Stimulated activated CD8-positive, alpha-beta memory T cell treated with anti-CD3 and anti-CD28 coated beads, Interleukin-12 subunit alpha, Interleukin-12 subunit beta, amount 100 ng/mL, for 24 hours (primary cell): Measurements from ENCODE around the gene BDH1.

Experiments
- DNase-seq: peaks from one replicate; pipeline ENCODE4 v3.0.0-alpha.2; 2020; ENCODE audit errors: extremely low read depth

Gene BDH1

DNA sequence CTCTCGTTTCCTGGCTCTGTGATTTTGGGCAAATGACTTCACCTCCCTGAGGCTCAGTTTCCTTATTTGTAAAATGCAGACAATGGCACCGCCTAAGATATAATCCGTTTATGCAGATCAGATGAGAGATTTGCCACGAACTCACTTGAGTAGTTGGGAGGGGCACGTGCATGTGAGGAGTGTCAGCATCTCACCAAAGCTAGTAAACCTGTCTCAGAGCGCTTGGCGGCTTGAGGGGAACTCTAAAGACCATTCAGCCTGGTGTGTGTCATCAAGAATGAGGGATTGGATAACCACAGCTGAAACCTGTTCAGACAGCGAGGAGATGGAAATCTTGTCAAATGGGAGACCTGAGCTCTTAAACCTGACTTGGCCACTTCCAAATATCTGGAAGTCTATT is 48.7 kb downstream of the BDH1 start:
- no peak for DNase-seq

DNA sequence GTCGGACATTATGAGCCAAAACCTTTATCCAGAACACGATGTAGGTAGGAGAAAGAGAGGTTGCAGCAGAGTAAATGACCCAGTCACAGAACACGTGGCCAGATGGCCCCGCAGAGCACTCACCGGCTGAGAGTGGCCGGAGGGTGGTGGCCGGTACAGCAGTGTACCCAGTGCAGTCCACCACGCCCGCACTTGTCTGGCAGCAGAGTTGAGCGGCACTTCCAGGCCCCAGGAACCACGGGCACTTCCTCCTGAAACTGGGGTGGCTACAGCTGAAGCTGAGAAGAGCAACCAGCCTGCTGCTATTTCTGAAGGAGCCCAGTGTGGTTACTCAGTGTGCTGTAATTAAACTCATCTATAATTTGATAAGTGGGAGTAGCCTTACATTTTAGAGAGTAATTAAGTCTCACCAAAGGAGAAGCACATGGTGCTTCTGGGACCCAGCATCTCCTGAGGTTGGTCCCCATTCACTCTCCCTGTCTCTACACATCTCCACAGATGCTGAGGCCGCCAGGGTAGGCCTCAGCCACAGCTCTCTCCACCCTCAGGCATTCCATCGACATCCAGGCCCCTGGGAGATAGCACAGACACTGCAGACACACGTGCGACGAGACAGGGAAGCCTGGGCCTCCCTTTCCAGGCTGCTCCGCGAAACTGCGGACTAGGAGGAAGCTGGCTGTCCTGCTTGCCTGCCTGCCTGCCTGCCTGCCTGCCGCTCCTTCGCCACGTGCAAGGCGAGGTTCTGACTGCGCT is 49.8 kb downstream of the BDH1 start:
- no peak for DNase-seq

DNA sequence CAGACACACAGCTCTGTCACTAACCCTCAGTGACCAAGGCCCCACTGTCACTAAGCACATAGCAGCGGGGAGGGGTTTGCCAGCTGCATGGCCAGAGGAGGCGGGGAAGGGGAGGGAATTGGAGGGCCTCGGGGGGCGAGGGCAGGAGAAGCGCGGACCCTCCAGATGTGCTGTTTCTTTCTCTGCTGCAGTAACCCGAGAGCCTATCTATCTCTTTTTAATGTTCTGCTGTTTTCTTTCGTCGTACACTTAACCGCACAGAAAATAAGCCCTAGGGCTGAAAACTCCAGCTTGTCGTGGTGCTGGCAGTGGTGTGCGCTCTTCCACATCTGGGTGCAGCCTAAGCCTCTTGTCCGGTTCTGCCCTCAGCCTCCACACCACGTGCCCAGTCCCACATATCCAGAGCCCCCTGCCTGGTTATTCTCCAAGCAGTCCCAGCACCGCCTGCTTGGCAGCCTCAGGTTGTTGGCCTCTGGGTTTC is 51.1 kb downstream of the BDH1 start:
- DNase-seq, result no peak

DNA sequence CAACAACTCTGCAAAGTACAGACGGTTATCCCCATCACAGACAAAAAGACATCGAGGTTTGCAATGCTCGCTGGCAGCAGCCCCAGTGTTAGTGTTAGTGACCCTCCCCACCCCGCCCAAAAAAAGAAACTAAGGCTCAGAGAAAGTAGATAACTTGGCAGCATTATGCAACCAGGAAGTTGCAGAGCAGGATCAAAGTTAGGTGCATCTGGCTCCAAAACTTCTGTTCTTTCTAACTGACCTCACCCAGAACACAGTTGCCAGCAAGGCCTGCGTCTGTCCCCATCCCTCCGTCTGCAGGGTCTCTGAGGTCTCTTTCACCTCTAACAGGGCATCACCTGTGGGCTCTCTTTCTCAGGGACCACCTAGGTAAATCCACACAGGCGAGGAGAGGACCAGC is 51.5 kb downstream of the BDH1 start:
- no peak for DNase-seq

DNA sequence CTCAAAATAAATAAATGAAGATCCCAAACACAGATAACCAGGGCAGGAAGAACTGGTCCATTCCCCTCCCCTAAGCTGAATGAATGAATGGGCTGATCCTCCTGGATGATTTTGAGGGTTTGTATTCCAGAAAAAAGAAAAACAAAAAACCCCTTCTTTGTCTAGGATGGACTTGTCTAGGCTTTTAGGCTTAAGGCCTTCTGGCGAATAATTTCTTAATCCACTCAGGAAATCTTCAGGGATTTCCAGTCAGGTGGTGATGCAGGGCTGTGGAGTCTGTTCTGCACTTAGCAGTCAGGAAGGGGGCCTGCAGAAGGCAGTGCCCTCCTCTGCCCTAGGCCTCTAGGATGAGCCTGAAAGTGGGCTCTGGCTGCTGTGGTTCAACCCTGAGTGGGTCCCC is 52.1 kb downstream of the BDH1 start:
- no peak for DNase-seq

DNA sequence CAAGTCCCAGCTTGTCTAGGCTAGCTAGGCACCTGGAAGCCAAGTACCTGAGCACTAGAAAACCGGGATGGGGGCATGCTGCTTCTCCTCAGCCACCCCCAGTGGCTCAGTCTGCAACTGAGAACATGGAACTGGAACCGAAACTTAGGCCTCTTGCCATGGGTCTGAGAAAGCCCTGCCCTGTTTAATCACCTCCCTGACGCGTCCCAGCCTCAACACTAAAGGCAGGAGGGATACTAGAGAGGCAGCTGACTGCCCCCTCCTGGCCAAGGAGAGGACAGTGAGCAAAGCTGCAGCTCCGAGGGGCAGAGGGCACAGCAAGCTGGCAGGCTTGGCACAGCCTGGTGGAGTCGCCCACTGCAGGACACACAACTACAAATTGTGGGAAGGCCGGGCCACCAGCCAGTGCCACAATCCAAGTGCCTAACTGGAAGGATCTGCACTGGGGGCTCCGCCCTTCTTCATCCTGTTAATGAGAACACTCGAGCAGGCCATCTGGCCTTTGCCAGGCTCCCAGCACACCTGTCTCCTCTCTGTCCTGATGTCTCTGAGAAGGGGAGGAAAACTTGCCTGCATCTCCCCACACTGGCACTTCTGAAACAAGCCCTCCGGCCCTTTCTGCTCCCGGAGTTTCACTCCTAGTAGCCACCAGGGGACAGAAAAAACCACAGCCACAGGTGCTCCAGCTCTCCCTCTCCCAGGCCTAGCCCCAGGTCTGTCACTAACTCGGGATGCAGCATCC is 53.7 kb downstream of the BDH1 start:
- no peak for DNase-seq

DNA sequence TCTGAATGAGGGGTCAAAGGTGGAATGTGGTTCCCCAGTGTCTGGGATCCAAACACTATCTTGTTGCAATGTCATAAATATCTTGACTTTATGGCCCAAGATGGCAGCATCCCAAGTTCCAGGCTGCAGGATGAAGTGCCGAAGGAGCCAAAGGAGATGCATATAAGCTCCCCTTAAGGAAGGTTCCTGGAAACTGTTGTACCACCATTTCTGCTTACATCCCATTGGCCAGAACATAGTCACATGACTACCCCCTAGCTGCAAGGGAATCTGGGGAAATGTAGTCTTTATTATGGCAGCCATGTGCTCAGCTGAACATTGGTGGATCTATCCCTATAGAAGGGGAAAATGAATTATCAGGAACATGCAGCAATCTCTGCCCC is 54.3 kb downstream of the BDH1 start:
- DNase-seq, result no peak

DNA sequence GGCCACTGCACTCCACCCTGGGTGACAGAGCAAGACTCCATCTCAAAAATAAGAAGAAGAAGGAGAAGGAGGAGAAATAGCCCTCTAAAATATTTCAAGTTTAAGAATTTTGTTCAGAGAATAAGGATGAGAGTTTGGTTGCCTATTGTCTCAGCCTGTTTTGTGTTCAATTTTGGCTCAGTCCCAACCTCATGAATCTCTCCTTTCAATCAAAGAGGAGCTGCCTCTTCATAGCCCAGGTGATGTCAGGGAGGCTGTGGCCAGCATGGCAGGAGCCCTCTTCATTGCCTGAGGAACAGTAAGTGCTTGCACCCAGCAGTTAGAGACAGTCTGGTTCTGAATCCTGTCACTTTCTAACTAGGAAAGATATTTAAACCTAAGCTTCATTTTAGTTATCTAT is 55.0 kb downstream of the BDH1 start:
- no peak for DNase-seq

DNA sequence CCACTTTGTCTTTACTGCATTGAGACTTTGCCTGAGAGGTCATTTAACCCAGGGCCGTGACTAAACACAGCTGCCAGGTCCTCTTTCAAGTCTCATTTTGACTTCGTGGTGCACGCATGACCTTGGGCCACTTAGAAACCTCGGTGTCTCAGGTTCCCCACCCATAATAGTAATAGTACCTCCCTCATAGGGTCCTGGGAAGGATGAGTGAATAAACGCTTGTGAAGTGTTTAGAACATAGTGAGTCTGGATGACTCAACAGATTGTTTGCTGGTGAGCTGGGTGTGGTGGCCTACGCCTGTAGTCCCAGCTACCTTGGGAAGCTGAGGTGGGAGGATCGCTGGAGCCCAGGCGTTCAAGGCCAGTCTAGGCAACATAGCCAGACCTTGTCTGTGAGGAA is 56.3 kb downstream of the BDH1 start:
- no peak for DNase-seq

DNA sequence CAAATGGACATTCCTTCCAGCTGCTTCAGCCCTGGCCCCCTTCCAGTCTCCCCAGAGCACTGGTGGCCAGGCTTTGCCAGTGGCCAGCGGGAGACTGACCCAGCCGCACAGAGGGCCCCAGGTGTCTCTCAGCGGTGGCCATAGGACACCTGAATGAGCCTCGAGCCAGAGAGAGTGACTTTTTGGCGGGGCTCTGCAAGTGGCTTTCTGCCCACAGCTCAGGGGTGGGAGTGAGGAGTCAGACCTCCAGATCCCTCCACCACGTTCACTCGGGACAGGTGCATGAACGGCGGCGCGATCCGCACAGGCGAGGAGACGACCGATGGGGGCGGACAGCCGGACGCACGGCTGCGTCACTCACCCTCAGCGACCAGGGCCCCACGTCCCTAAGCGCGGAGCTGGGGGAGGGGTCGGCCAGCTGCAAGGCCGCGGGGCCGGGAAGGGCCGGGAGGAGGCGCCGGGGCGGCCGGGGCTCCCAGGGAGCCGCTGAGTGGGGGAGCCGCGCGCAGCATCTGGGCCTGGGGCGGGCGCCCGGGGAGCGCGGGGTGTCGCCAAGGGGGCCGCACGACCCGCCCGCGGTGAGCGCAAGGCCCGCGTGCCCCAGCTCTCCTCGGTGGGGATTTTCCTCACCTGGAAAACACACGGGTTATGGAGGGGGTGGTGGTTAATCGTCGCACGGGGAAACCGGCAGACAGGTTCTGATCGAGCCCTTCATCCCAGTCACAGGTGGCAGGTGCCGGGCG is 57.1 kb downstream of the BDH1 start:
- DNase-seq, result no peak

DNA sequence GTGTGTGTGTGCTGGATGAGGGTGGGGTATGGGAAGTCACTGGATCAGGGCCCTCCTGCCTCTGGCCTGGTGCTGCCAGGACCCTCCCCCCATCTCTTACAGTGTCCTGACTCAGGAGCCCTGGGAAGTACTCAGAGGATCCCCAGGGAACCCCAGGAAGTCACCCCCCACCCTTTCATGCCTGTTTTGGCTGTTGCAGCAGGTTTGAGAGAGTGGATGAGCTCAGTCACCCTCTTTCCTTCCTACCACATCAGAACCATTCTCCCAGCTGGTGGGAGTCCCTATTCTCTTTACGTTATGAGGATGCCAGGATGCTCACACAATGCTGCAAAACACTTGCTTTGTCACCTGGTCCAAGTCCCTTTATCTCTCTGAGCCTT is 59.0 kb downstream of the BDH1 start:
- no peak for DNase-seq

DNA sequence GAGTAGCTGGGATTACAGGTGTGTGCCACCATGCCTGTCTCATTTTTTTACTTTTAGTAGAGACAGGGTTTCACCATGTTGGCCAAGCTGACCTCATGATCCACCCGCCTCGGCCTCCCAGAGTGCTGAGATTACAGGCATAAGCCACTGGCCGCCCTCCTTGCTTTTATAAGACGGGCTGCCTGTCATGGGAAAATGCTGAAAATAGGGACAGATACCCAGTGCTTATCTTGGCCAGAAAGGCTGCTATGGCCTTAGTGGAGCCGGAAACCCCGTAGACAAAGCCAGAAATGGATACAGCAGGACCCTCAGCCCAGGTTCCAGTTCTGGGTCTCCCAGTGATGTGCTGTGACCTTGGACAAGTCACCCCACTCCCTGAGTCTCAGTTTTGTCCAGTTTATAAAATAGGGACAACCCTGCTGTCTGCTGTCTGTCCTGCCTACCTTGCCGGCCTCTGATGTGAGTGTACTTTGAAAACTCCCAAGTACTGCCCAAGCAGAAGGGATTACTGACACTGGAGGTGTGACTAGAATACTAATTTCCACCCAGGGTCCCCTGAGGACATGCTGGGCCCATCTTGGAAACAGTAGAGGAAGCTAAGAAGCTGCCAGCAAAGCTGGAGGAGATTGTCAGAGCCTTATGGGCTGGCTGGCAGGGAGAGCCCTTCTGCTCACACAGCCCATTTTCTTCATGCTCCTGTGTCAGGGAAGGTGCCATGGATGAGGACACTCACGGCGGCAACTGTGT is 59.6 kb downstream of the BDH1 start:
- DNase-seq, result no peak

DNA sequence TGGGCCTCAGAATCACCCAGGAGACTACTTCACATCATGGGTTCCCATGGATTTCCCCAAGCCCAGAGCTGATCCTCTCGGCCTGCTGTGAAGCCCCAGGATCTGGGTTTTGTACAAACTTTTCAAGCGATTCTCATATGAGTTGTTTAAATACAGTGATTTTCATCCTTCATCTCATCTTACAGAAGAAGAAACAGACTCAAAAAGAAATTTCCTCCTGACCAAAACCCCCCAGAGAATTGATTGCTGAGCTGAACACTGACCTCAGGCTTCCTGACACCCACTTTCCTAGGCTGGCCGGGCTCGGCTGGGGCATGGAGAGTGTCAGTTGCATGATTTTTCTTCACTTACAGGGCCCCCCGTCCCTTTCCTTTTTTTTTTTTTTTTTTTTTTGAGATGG is 60.3 kb downstream of the BDH1 start:
- DNase-seq, result no peak

DNA sequence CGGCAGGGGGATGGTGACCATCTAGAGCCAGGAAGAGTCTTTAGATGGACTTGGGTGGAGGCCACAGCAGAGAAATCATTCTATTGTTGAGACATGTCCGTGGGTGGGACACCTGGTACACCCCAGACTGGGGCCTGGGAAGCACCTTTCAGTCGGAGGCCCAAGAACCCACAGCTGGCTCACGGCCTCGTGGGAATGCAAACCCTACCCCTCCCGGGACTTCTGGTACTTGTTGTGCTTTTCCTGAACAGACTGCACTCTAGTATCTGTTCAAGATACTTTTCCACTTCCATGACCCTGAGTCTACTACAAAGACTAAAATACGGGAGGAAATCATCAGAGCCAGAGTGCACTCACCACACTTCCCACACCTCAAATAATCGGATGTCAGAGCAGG is 60.7 kb downstream of the BDH1 start:
- DNase-seq, result no peak

DNA sequence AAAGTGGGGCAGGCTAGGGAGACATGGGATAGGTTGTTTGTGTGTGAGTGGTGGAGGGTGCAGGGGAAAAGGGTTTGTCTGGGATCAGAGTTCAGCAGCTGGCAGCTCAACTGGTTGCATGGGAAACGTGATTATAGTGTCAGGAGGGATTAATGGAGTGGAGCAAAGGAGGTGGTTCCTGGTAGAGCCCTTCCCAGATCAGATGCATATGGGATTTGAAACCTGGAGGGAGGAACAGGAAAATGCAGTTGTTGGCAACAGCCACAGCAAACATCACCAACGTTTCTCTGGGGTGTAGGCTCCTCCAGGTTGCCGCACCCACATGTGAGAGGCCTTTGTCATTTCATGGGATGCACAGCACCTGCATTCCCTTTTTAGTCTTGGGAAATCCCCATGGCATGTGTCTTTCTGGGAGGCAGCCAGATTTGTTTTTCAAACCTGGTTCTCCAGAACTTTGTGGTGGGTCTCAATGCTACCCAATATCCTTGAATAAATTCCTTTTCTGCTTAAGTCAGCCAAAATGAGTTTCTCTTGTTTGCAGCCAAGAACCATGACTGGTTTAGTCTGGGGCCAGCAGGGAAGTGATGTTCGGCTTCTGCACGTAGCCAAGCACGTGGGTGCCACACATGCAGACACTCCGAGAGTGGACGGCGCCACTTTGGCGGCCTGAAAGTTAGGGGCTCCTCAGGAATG is 61.3 kb downstream of the BDH1 start:
- no peak for DNase-seq

DNA sequence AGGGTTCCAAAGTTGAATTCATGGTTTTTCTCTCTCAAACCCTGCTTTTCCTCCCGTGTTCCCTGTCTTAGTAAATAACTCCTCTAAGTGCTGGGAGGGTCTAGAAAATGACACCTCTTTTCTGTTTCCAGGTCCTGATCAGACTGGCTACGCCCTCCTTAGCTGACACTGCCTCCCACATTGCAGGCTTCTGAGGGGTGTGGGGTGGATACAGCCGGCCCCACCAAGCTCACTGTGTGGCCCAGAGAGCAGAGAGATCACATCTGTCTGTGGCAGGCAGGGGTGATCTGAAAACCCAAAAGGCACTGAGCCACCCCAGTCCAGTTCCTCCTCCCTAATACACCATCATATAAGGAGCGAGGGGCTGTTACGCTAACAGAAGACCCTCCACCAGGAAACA is 62.7 kb downstream of the BDH1 start:
- no peak for DNase-seq

DNA sequence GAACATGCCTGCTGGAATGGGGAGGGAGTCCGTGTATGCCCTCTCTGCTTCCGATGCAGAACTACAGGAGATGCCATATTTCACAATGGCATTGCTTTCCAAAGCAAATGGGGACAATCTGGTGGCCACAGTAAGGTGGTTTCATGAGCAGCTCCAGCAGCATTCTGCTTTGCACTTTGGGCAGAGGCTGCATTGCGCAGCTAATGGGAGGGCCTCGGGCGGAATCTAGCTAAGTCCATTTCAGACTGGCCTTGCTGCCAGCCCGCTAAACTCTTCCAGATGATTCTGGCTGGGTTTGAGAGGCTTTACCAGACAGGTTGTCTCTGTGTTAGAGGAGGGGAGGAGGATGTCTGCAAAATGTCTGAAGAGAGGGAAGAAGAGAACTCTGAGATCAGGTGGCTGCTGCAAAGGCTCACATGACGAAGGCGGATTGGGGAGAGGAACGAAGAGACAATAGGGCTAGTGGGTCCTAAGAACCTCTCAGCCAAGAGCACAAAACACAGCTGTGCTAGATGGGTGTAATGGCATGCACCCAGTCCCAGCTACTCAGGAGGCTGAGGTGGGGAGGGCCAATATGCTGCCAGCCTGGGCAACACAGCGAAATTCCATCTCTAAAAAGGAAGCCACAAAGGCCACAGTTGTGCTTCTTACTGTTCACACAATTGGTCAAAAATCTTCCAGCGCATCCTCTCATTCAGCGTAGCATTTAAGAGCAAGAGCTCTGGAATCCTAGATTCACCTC is 63.7 kb downstream of the BDH1 start:
- no peak for DNase-seq

DNA sequence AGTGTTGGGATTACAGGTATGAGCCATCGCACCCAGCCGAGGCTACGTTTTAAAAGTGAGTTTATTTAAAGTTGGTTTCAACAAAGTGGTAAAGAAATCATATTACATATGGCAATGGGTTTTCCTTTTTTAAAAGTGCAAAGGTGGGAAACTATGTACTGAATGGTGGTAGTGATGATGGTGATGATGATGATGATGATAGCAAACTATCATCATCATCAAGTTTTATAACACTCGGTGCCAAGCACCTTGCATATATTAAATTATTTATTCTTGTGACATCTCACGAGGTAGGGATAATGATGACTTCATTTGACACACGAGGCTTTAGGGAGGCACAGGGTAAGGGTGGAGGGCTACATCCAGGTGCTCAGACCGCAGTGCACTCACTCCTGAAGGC is 64.3 kb downstream of the BDH1 start:
- DNase-seq, result no peak

DNA sequence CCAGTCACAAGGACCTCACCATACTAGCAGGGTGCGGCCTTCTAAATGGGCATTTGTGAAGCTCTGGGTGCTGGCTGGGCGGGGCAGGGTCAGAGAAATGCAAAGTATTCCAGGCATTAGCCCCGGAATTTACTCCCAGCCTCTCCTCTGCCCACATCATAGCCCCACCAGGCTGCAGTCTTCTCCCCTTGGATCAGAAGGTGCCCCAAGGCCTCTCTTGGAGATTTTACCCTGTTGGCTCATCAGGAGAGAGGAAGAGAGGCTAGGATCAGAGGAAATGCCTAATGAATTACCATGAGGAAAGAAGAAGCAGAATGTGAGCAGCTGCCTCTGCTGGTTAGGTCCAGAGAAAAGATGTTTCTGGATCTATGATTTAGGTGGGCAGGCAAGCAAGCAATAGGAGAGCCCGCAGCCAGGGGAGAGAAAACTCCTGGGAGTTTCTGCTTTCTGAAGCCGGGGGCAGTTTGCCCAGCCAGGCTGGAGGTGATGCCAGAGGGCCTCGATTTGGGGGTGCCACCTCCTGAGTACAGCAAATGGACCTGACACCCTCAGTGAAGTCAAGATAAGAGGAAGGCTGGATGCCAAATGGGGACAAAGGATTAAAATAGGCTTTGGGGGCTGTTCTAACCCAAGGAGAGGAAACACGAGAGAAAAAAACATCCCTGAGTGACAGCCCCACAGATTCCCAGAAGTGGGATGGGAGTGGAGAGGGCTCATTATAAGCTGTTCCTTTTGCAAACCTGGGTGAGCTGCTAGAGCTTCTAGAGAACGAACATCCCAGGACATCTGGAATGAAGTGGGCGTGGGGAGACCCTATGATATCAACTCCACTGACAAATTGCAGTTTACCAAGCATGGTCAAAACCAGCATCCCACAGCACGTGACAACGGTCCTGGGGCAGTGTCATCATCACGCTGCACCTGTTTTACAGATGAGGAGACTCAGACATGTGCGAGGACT is 65.4 kb downstream of the BDH1 start:
- DNase-seq, result no peak
